Mucosa of stomach (tissue), 1 donor: ENCODE data around the gene PACS2.

ENCODE experiments used
- H3K27me3 ChIP-seq: one replicate; pipeline ENCODE4 v1.7.0; 2013; ENCODE audit warnings: mild to moderate bottlenecking, low read length; ENCODE audit not compliant: control insufficient read depth, insufficient read depth
- H3K36me3 ChIP-seq: one replicate; pipeline ENCODE4 v1.7.0; 2013; ENCODE audit warnings: low read length; ENCODE audit not compliant: control insufficient read depth, insufficient read depth
- H3K4me1 ChIP-seq: one replicate; pipeline ENCODE4 v1.7.0; 2013; ENCODE audit warnings: mild to moderate bottlenecking, low read length; ENCODE audit not compliant: control insufficient read depth, insufficient read depth
- H3K4me3 ChIP-seq: one replicate; pipeline ENCODE4 v1.7.0; 2013; ENCODE audit warnings: low read length
- H3K9ac ChIP-seq: one replicate; pipeline ENCODE4 v1.7.0; 2013; ENCODE audit warnings: mild to moderate bottlenecking, low read length, moderate library complexity
- H3K9me3 ChIP-seq: one replicate; pipeline ENCODE4 v1.7.0; 2013; ENCODE audit warnings: mild to moderate bottlenecking, low read length, moderate library complexity; ENCODE audit not compliant: control insufficient read depth
- donor health status: Pancreatic carcinoma.

Gene PACS2

DNA sequence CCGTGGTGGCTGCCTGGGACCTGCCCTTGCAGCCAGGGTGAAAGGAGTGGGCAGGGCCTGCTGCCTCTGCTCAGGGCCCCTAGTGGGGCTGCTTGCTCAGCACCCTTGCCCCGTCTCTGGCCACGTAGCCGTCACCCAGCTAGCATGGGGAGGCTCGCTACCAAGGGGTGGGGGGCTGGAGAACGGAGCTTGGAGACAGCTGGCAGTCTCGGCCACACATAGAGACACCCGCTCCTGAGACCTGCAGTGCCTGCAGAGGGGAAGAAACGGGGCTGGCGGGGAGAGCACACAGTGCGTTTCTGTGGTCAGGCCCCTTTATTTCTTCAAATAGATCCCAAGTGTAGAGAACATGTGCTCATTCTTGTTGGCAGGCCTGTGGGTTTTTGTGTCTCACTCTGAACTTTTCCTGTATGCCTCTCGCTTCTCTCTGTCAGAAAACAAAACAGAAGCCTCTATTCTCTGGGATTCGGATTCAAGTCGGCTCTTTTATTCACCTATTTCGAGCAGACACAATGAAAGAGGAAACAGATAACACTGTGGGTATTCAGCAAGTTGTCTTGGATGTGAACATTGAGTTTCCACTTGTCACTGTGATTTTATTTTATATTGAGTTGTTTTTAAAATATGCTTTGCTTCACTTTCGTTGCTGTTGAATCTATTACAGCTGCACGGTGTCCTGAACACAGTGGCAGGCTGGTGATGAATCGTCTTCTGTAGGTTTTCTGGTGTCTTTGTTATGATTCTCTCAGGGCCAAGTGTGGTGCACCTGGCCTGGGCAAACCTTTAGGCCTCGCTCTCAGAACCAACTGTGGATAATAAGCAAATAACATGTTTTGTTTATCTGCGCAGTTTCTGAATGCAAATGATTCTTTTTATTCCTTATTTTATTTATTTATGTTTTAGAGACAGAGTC is 26.5 kb downstream of the PACS2 start:
- Histone ChIP-seq H3K9me3 (no peaks in the 10 kb centered on the region), H3K4me3 (no peak overlapping the region), H3K4me1 (no peaks in the 10 kb centered on the region), H3K36me3 (no peaks in the 10 kb centered on the region), H3K27me3 (no peaks in the 10 kb centered on the region), H3K9ac (no peak overlapping the region)

- H3K27me3 ChIP-seq = no peaks in the 10 kb centered on the region
- H3K9ac ChIP-seq = no peak overlapping the region
- H3K9me3 ChIP-seq = no peaks in the 10 kb centered on the region
- no peaks in the 10 kb centered on the region for H3K4me1 ChIP-seq
- H3K4me3 ChIP-seq = no peak overlapping the region
- no peaks in the 10 kb centered on the region for H3K36me3 ChIP-seq
These were observed 28.6 kb downstream of the PACS2 start for GRCh38 chr14:105343194-105343593.

GRCh38 chr14:105346200-105346533 is 31.6 kb downstream of the PACS2 start:
- Histone ChIP-seq H3K9ac (no peak overlapping the region), H3K9me3 (no peaks in the 10 kb centered on the region), H3K4me3 (no peak overlapping the region), H3K36me3 (no peaks in the 10 kb centered on the region), H3K4me1 (no peaks in the 10 kb centered on the region), H3K27me3 (no peaks in the 10 kb centered on the region)

- H3K4me3 ChIP-seq = no peak overlapping the region
- H3K27me3 ChIP-seq = no peaks in the 10 kb centered on the region
- peaks cover 3% of the 10 kb centered on the region for H3K4me1 ChIP-seq
- no peaks in the 10 kb centered on the region for H3K9me3 ChIP-seq
- no peaks in the 10 kb centered on the region for H3K36me3 ChIP-seq
- H3K9ac ChIP-seq = no peak overlapping the region
These were observed 32.5 kb downstream of the PACS2 start for GRCh38 chr14:105346876-105347586.

- no peak overlapping the region for H3K9ac ChIP-seq
- H3K27me3 ChIP-seq = no peaks in the 10 kb centered on the region
- peaks cover 6% of the 10 kb centered on the region for H3K4me1 ChIP-seq
- no peaks in the 10 kb centered on the region for H3K9me3 ChIP-seq
- H3K4me3 ChIP-seq = no peak overlapping the region
- H3K36me3 ChIP-seq = no peaks in the 10 kb centered on the region
These were observed 33.0 kb downstream of the PACS2 start for GRCh38 chr14:105347587-105347968.

DNA sequence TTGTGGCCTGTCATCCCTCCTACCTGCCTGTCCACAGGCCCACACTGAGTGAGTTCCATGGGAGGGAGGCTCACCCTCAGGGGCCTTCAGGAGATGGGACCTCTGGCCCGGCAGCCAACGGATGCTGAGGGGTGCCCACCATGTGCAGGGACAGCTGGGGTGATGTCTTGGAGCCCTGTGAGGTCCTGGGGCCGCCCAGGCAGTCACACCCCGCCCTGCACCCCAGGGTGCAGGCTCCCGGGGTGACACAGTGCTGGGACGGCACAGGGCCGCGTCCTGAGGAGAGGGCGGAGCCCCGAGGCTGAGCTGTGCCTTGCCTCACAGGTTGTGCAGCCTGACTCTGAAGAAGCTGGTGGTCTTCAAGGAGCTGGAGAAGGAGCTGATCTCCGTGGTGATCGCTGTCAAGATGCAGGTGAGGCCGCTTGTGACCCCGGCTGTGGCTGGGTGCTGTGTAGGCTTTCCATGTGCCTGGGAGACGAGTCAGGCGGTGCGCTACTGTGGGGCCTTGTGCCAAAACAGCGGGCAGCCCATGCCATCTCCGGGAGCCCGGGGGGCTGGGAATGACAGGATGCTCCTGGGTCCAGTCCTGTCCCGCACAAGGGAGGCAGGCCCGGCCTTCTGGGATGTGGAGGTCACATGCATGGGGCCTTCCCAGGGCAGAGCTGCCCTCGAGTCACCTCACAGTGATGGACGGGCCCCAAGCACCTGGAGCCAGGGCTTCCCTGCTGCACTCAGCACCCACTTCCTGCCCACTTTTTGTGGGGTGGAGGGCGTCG is 33.8 kb downstream of the PACS2 start:
- H3K9ac ChIP-seq = no peak overlapping the region
- no peaks in the 10 kb centered on the region for H3K36me3 ChIP-seq
- H3K27me3 ChIP-seq = no peaks in the 10 kb centered on the region
- no peak overlapping the region for H3K4me3 ChIP-seq
- peaks cover 6% of the 10 kb centered on the region for H3K4me1 ChIP-seq
- H3K9me3 ChIP-seq = no peaks in the 10 kb centered on the region

DNA sequence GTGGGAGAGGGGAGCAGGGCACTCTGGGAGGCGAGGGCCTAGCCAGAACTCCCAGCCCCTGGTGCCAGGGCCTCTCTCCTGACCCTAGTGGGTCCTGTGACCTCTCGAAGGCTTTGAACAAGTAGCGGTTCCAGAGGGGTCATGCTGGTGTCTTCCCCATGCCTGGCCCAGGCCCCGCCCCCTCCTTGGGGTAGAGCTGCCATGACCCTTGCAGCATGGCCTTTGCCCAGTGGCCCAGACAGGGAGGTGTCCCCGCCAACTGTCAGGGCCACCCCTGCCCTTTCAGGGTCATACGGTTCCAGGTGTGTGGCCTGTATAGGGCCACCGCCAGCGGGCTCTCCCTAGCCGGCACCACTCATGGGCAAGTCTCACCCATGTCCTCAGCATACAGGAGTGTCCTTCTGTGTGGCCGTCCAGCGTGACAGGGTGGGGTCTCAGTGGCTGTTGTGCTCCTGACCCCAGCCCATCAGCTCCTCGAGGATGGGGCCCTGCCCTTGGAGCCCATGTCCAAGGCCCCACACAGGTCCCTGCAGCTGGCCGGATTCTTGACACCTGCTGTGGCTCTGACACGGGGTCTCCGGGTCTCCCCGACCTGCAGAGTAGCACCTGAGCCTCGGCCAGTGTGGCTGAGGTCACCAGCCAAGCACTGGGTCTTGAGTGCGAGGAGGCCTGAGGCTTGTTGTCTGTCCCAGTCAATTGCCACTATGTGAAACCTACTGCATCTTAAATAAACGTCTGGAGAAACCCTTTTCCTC is 34.6 kb downstream of the PACS2 start:
- Histone ChIP-seq H3K27me3 (no peaks in the 10 kb centered on the region), H3K4me3 (no peak overlapping the region), H3K4me1 (peaks cover 6% of the 10 kb centered on the region), H3K36me3 (no peaks in the 10 kb centered on the region), H3K9me3 (no peaks in the 10 kb centered on the region), H3K9ac (no peak overlapping the region)

DNA sequence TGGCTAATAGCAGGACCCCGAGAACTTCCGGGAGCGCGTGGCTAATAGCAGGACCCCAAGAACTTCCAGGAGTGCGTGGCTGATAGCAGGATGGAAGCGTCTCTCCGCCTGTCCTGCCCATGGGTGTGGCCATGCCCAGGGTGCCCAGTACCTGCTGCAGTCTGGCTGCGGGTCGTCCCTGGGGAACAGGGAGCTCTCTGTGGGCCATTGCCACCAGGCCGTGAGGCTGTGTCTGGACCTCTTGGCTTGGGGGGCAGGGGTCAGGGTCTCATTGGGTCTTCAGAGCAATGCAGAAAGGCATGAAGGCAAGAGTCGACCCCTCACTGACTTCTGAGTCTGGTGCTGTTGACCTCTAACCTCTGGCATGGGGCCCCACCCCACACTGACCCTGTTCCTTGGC is 35.4 kb downstream of the PACS2 start:
- H3K27me3 ChIP-seq = no peaks in the 10 kb centered on the region
- no peaks in the 10 kb centered on the region for H3K36me3 ChIP-seq
- H3K4me1 ChIP-seq = peaks cover 6% of the 10 kb centered on the region
- H3K9ac ChIP-seq = no peak overlapping the region
- H3K4me3 ChIP-seq = no peak overlapping the region
- H3K9me3 ChIP-seq = no peaks in the 10 kb centered on the region

- Histone ChIP-seq H3K4me3 (no peak overlapping the region), H3K9me3 (no peaks in the 10 kb centered on the region), H3K27me3 (no peaks in the 10 kb centered on the region), H3K36me3 (no peaks in the 10 kb centered on the region), H3K9ac (no peak overlapping the region), H3K4me1 (peaks cover 6% of the 10 kb centered on the region)
These were observed 36.1 kb downstream of the PACS2 start for GRCh38 chr14:105350450-105351244.

DNA sequence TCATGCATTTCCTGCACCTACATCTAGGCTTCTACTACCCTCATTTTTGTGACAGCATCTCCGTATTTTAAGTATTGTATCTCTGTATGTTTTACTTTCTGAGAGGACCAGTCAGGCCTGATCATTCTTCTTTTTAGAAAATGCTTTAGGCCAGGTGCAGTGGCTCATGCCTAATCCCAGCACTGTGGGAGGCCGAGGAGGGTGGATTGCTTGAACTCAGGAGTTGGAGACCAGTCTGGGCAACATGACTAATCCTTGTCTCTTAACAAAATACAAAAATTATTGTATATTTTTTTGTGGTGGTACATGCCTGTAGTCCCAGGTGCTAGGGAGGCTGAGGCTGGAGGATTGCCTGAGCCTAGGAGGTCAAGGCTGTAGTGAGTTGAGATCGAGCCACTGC is 36.9 kb downstream of the PACS2 start:
- no peaks in the 10 kb centered on the region for H3K36me3 ChIP-seq
- H3K9me3 ChIP-seq = no peaks in the 10 kb centered on the region
- H3K9ac ChIP-seq = no peak overlapping the region
- H3K4me3 ChIP-seq = no peak overlapping the region
- H3K4me1 ChIP-seq = peaks cover 6% of the 10 kb centered on the region
- no peaks in the 10 kb centered on the region for H3K27me3 ChIP-seq
